Panc1 (cell line): ENCODE results near the gene CEP83. TPM values are rescaled to one million over a fixed set of nuclear protein-coding genes. Genes with fewer than 3 reads are reported as not detected.

Source experiments
- ATAC-seq: fragments of 200-7000 bp; cut with Tn5 transposase; 2 replicates; pipeline ENCODE4 v1.9.1; 2020; ENCODE audit warnings: mild to moderate bottlenecking, moderate library complexity
- BruUV-seq: library from RNA; stranded (reverse); fragments of 400-500 nt; replicated peaks from 2 replicates; lab custom pipeline; 2021; lab: Mats Ljungman, UMichigan
- CTCF ChIA-PET: fragments of 300-600 bp; sonication (Branson Sonifier 250); formaldehyde crosslinking; loops from one replicate; lab custom pipeline; 2022; ENCODE audit warnings: antibody characterized with exemption; lab: Charles Lee
- POLR2A ChIA-PET: fragments of 300-600 bp; sonication (Branson Sonifier 250); formaldehyde crosslinking; loops from one replicate; lab custom pipeline; 2022; ENCODE audit warnings: antibody characterized with exemption; lab: Charles Lee
- DNase-seq: peaks from one replicate; pipeline ENCODE4 v3.0.0-alpha.2; 2010; ENCODE audit warnings: low read depth, low spot score
- H3K27ac ChIP-seq: 2 replicates; pipeline ENCODE4 v1.5.1; 2011; ENCODE audit warnings: mild to moderate bottlenecking, low read length, inconsistent platforms
- H3K27me3 ChIP-seq: fragments of 200-500 bp; sonication (Bioruptor generic); 2 replicates; pipeline ENCODE4 v1.6.0; 2014; ENCODE audit warnings: low read length, inconsistent platforms; ENCODE audit not compliant: control insufficient read depth, insufficient read depth
- H3K36me3 ChIP-seq: fragments of 200-500 bp; sonication (Bioruptor generic); 2 replicates; pipeline ENCODE4 v1.5.1; 2014; ENCODE audit warnings: inconsistent platforms, mild to moderate bottlenecking, low read length, moderate library complexity; ENCODE audit not compliant: control insufficient read depth, insufficient read depth
- H3K4me1 ChIP-seq: 2 replicates; pipeline ENCODE4 v1.5.1; 2011; ENCODE audit warnings: inconsistent platforms, mild to moderate bottlenecking, low read length, moderate library complexity; ENCODE audit not compliant: control insufficient read depth, insufficient read depth
- H3K4me3 ChIP-seq, 2 experiments: 2 replicates each; pipeline ENCODE4 v1.5.1; 2011 to 2012; ENCODE audit warnings: low read depth in 2 of 2, low read length in 2 of 2, mild to moderate bottlenecking in 2 of 2, inconsistent platforms in 1 of 2, moderate library complexity in 1 of 2
- H3K9me3 ChIP-seq: fragments of 200-500 bp; sonication (Bioruptor generic); 2 replicates; pipeline ENCODE4 v1.5.1; 2014; ENCODE audit warnings: low read depth, mild to moderate bottlenecking, inconsistent platforms, low read length, moderate library complexity; ENCODE audit not compliant: control insufficient read depth, insufficient read depth
- POLR2AphosphoS5 ChIP-seq: IDR thresholded peaks from 2 replicates; pipeline ENCODE4 v1.6.1; 2012; ENCODE audit warnings: mild to moderate bottlenecking, low read depth, low read length, moderate library complexity
- SIN3A ChIP-seq: IDR thresholded peaks from 2 replicates; pipeline ENCODE4 v1.6.1; 2012; ENCODE audit warnings: low read depth, mild to moderate bottlenecking, low read length, moderate library complexity, borderline replicate concordance; ENCODE audit not compliant: insufficient read depth
- TCF7L2 ChIP-seq: IDR thresholded peaks from 2 replicates; pipeline ENCODE4 v1.6.1; 2011; ENCODE audit warnings: mild to moderate bottlenecking, low read depth, low read length, inconsistent platforms
- in situ Hi-C: cut with HindIII; loops from 2 replicates; pipeline ENCODE4 v1.10.0; 2016; ENCODE audit warnings: low sequenced_read_pairs, low pct_unique_long_range_greater_than_20kb
- intact Hi-C: fragments of 100-400 bp; cut with micrococcal nuclease; formaldehyde crosslinking; loops from one replicate; pipeline ENCODE4 v1.10.0; 2022; ENCODE audit not compliant: unreplicated experiment
- total RNA-seq: library from RNA; stranded (reverse); gene quantifications from one replicate; pipeline ENCODE4 v1.2.1, GENCODE V29; 2021; ENCODE audit not compliant: unreplicated experiment
- TF ChIP-seq, protein P1 (sequence below), 2 experiments: IDR thresholded peaks; 2 replicates each; pipeline ENCODE4 v1.6.1; 2011 to 2012; ENCODE audit warnings: low read depth in 2 of 2, control low read depth in 1 of 2, low read length in 1 of 2, mild to moderate bottlenecking in 1 of 2, moderate library complexity in 1 of 2; ENCODE audit not compliant: insufficient read depth in 1 of 2
- TF ChIP-seq, protein P2 (sequence below): fragments of 450-650 bp; IDR thresholded peaks from 2 replicates; pipeline ENCODE4 v1.5.1; 2017; ENCODE audit warnings: mild to moderate bottlenecking

Gene CEP83
- total RNA-seq, 1 experiment from 2014 or later: 28.0 TPM

DNA sequence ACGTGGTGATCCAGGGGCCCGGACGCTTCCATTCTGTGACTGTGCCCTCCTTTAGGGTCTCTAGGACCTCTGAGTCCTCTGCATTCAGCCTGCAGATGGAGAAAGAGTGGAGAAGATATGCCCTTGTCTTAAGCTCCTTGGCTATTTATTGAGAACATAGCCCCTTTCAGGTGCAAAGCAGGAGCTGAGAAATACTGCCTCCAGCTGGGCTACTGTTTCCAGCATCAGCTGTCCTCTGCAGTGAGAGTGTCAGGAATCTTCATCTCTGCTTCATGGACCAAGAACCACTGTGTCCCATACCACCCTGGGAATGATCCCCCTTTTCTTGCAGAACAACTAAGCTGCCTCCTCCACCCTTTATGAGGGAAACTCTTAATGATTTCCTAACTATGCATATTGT is 47.8 kb upstream of the CEP83 start:
- no peak overlapping the region for H3K4me3 ChIP-seq
- ChIA-PET POLR2A (no interaction called here), CTCF (no interaction called here)
- H3K9me3 ChIP-seq: no peaks in the 10 kb centered on the region
- no peak for DNase-seq
- no peaks in the 10 kb centered on the region for H3K4me1 ChIP-seq
- TF ChIP-seq, protein P1, sequence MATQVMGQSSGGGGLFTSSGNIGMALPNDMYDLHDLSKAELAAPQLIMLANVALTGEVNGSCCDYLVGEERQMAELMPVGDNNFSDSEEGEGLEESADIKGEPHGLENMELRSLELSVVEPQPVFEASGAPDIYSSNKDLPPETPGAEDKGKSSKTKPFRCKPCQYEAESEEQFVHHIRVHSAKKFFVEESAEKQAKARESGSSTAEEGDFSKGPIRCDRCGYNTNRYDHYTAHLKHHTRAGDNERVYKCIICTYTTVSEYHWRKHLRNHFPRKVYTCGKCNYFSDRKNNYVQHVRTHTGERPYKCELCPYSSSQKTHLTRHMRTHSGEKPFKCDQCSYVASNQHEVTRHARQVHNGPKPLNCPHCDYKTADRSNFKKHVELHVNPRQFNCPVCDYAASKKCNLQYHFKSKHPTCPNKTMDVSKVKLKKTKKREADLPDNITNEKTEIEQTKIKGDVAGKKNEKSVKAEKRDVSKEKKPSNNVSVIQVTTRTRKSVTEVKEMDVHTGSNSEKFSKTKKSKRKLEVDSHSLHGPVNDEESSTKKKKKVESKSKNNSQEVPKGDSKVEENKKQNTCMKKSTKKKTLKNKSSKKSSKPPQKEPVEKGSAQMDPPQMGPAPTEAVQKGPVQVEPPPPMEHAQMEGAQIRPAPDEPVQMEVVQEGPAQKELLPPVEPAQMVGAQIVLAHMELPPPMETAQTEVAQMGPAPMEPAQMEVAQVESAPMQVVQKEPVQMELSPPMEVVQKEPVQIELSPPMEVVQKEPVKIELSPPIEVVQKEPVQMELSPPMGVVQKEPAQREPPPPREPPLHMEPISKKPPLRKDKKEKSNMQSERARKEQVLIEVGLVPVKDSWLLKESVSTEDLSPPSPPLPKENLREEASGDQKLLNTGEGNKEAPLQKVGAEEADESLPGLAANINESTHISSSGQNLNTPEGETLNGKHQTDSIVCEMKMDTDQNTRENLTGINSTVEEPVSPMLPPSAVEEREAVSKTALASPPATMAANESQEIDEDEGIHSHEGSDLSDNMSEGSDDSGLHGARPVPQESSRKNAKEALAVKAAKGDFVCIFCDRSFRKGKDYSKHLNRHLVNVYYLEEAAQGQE (IDR thresholded peaks at IDR 0.05; ENCODE audit: insufficient read depth in 1 of 2, low read depth in 2 of 2, low read length in 1 of 2): no peak
- no peak for TF ChIP-seq SIN3A
- TF ChIP-seq TCF7L2: no peak
- TF ChIP-seq, protein P2, sequence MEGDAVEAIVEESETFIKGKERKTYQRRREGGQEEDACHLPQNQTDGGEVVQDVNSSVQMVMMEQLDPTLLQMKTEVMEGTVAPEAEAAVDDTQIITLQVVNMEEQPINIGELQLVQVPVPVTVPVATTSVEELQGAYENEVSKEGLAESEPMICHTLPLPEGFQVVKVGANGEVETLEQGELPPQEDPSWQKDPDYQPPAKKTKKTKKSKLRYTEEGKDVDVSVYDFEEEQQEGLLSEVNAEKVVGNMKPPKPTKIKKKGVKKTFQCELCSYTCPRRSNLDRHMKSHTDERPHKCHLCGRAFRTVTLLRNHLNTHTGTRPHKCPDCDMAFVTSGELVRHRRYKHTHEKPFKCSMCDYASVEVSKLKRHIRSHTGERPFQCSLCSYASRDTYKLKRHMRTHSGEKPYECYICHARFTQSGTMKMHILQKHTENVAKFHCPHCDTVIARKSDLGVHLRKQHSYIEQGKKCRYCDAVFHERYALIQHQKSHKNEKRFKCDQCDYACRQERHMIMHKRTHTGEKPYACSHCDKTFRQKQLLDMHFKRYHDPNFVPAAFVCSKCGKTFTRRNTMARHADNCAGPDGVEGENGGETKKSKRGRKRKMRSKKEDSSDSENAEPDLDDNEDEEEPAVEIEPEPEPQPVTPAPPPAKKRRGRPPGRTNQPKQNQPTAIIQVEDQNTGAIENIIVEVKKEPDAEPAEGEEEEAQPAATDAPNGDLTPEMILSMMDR: no peak
- no peak for TF ChIP-seq POLR2AphosphoS5
- no TSS peak for BruUV-seq
- ATAC-seq: no peak
- intact Hi-C loops: no loop called here
- H3K27ac ChIP-seq: no peak overlapping the region
- in situ Hi-C loops: no loop called here
- no peaks in the 10 kb centered on the region for H3K36me3 ChIP-seq
- peaks cover 2% of the 10 kb centered on the region; the same call in 1 of the 2 replicates for H3K27me3 ChIP-seq

DNA sequence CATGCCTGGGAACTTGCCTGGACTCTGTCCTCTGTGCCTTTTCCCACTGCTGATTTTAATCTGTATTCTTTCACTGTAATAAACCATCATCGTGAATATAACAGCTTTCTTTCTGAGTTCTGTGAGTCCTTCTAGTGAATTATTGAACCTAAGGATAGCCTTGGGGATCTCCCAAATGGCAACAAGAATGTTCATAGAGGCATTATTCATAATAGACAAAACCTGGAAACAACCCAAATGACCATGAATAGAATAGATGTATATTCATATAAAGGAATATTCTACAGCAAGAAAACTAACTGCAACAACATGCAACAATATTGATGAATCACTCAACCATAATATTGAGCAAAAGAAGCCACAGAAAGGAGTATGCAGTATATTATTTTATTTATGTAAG is 44.7 kb upstream of the CEP83 start:
- no TSS peak for BruUV-seq
- intact Hi-C loops (no loop called here), in situ Hi-C loops (no loop called here)
- Histone ChIP-seq H3K4me3 (no peak overlapping the region), H3K27ac (no peak overlapping the region), H3K27me3 (peaks cover 2% of the 10 kb centered on the region; the same call in 1 of the 2 replicates), H3K9me3 (no peaks in the 10 kb centered on the region), H3K4me1 (no peaks in the 10 kb centered on the region), H3K36me3 (no peaks in the 10 kb centered on the region)
- TF ChIP-seq, protein P1 (IDR thresholded peaks at IDR 0.05; ENCODE audit: insufficient read depth in 1 of 2, low read depth in 2 of 2, low read length in 1 of 2): no peak
- no peak for TF ChIP-seq SIN3A
- POLR2A ChIA-PET: no interaction called here
- CTCF ChIA-PET: no interaction called here
- DNase-seq (no peak), ATAC-seq (no peak)
